ENCODE data around the gene TAS2R40. TPM values are rescaled to one million over a fixed set of nuclear protein-coding genes. Genes with fewer than 3 reads are reported as not detected.

Gene TAS2R40
- total and polyA plus RNA-seq, 10 of the 15 experiments (the other 5 are each of a cell fraction or from before 2014, with no cell fraction given): not detected

GRCh38 chr7:143242306-143242705, 20.5 kb downstream of the TAS2R40 start (continued):
- TF ChIP-seq RELA (IDR thresholded peaks at IDR 0.05; ENCODE audit: borderline replicate concordance, partially characterized antibody) (no peak), SMAD1 (IDR thresholded peaks at IDR 0.05; ENCODE audit: low read depth, partially characterized antibody) (no peak), REST (IDR thresholded peaks at IDR 0.05; ENCODE audit: low read depth, low read length) (no peak), HDAC6 (IDR thresholded peaks at IDR 0.05; ENCODE audit: unreplicated experiment) (no peak), PRDM15 (CRISPR knock-in tag; IDR thresholded peaks at IDR 0.05) (no peak), SIN3A (IDR thresholded peaks at IDR 0.05; ENCODE audit: low read depth, low read length) (no peak), TCF12 (IDR thresholded peaks at IDR 0.05; ENCODE audit: low read depth, low read length) (no peak)
